Ascending aorta (tissue), 2 donors: ENCODE data around the gene PID1. TPM values are rescaled to one million over a fixed set of nuclear protein-coding genes. Genes with fewer than 3 reads are reported as not detected.
A peak's percentile ranks its signal among the peaks of the same experiment; 100 is the strongest.

Experiments
- DNase-seq, 2 donors: peaks; one replicate each; pipeline ENCODE4 v3.0.0-alpha.2; 2019; ENCODE audit warnings: low spot score in 2 of 2
- H3K27ac ChIP-seq, 2 donors: fragments of 200-600 bp; sonication (generic); one replicate each; pipeline ENCODE4 v1.5.1; 2016 to 2017; ENCODE audit warnings: mild to moderate bottlenecking in 1 of 2
- H3K27me3 ChIP-seq: fragments of 200-600 bp; sonication (generic); one replicate; pipeline ENCODE4 v1.5.1; 2017
- H3K36me3 ChIP-seq, 2 donors: fragments of 200-600 bp; sonication (generic); one replicate each; pipeline ENCODE4 v1.5.1; 2016
- H3K4me1 ChIP-seq, 2 donors: fragments of 200-600 bp; sonication (generic); one replicate each; pipeline ENCODE4 v1.5.1; 2016 to 2017; ENCODE audit warnings: mild to moderate bottlenecking in 1 of 2
- H3K4me3 ChIP-seq, 2 donors: fragments of 200-600 bp; sonication (generic); one replicate each; pipeline ENCODE4 v1.5.1; 2016 to 2017; ENCODE audit warnings: mild to moderate bottlenecking in 1 of 2
- H3K9me3 ChIP-seq, 2 donors: fragments of 200-600 bp; sonication (generic); one replicate each; pipeline ENCODE4 v1.5.1; 2016
- intact Hi-C: fragments of 100-400 bp; cut with DNase I; formaldehyde crosslinking; loops from one replicate; pipeline ENCODE4 v1.15.1; 2023
- total RNA-seq: library from RNA; depleted of rRNA; stranded (reverse); fragments of >200 nt; gene quantifications from one replicate; pipeline ENCODE4 v1.1.0, GENCODE V29; 2016
- TF ChIP-seq, protein P1 (sequence below), 3 experiments: fragments of 200-600 bp in 2 of 3; fragments of 450-650 bp in 1 of 3; sonication (generic) in 2 of 3; IDR thresholded peaks; one replicate each; pipeline ENCODE4 v1.5.1; 2016 to 2019; ENCODE audit warnings: antibody characterized with exemption in 3 of 3, mild to moderate bottlenecking in 1 of 3, moderate library complexity in 1 of 3

PID1 gene
- total RNA-seq, 1 donor from 2014 or later, result 38.4 TPM

DNA sequence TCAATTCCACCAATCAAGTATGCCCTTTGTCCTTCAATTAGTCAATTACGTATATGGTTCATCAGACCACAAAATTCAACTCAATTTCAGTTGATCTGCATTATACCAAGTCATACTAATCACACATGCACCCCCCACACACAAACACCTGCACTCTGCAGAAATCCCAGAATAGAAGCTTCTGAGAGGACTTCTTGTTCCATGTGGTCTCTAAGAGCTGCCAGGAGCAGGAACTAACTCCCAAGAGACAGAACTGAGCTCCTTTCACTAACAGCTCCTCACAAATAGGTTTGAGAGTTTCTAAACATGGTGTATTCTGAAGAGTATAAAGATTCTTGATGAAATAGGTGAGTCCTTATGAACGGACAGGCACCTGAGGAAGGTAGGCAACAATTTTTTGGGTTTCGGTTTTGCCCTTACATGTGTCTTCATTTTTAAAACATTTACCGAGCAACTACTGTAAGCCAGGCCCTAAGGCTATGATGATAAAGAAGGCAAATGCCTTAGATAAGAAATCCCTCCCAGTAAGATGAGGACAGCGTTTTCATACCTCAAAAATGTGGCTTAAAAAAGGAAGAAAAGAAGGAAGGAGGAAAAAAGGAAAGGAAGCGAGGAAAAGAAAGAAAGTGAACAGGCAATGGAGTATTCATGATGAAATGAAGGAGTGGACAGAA, 183.1 kb downstream of the PID1 start:
- peaks cover 0 to under 1% of the 10 kb centered on the region in 2 donors for H3K36me3 ChIP-seq
- no peaks in the 10 kb centered on the region for H3K27me3 ChIP-seq
- peak overlapping the region; percentile 2 to 40 for H3K27ac ChIP-seq
- intact Hi-C loops, result no loop called here
- TF ChIP-seq, protein P1, sequence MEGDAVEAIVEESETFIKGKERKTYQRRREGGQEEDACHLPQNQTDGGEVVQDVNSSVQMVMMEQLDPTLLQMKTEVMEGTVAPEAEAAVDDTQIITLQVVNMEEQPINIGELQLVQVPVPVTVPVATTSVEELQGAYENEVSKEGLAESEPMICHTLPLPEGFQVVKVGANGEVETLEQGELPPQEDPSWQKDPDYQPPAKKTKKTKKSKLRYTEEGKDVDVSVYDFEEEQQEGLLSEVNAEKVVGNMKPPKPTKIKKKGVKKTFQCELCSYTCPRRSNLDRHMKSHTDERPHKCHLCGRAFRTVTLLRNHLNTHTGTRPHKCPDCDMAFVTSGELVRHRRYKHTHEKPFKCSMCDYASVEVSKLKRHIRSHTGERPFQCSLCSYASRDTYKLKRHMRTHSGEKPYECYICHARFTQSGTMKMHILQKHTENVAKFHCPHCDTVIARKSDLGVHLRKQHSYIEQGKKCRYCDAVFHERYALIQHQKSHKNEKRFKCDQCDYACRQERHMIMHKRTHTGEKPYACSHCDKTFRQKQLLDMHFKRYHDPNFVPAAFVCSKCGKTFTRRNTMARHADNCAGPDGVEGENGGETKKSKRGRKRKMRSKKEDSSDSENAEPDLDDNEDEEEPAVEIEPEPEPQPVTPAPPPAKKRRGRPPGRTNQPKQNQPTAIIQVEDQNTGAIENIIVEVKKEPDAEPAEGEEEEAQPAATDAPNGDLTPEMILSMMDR (IDR thresholded peaks at IDR 0.05), result no peak
- DNase-seq, result no peak
- no peaks in the 10 kb centered on the region for H3K9me3 ChIP-seq
- peaks cover 4 to 26% of the 10 kb centered on the region in 2 donors for H3K4me1 ChIP-seq
- peak overlapping the region in 1 of 2 donors; percentile 6 for H3K4me3 ChIP-seq

DNA sequence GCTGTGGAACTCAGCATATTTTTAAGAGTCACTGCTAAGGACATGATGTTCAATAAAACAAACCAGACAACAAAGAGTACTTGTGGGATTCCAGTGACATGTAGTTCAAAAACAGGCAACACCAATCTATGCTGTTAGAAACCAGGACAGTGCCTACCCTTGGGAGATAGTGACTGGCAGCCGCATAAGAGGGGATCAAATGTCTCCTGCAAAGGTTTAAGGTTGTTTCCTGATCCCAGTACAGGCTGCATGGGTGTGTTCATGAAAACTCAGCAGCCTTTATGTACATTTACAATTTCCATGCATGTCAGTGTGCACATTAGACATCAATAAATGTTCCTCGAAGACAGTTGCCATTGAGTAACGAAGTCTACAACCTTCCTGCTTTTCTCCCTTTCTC, 183.8 kb downstream of the PID1 start:
- H3K36me3 ChIP-seq, result no peaks in the 10 kb centered on the region
- H3K27me3 ChIP-seq, result no peaks in the 10 kb centered on the region
- H3K4me1 ChIP-seq, result peaks cover 4 to 26% of the 10 kb centered on the region in 2 donors
- no peak overlapping the region for H3K4me3 ChIP-seq
- H3K9me3 ChIP-seq, result no peaks in the 10 kb centered on the region
- no peak for DNase-seq
- intact Hi-C loops, result no loop called here
- no peak overlapping the region for H3K27ac ChIP-seq
- TF ChIP-seq, protein P1 (IDR thresholded peaks at IDR 0.05), result no peak

GRCh38 chr2:229085439-229085838, 185.6 kb downstream of the PID1 start:
- H3K9me3 ChIP-seq, result no peaks in the 10 kb centered on the region
- H3K4me3 ChIP-seq, result no peak overlapping the region
- intact Hi-C loops, result no loop called here
- DNase-seq, result no peak
- H3K27ac ChIP-seq, result no peak overlapping the region
- no peaks in the 10 kb centered on the region for H3K36me3 ChIP-seq
- peaks cover 4 to 26% of the 10 kb centered on the region in 2 donors for H3K4me1 ChIP-seq
- no peaks in the 10 kb centered on the region for H3K27me3 ChIP-seq
- TF ChIP-seq, protein P1 (IDR thresholded peaks at IDR 0.05), result no peak

GRCh38 chr2:229084447-229084846, 186.6 kb downstream of the PID1 start:
- peaks cover 4 to 19% of the 10 kb centered on the region in 2 donors for H3K4me1 ChIP-seq
- H3K9me3 ChIP-seq, result no peaks in the 10 kb centered on the region
- intact Hi-C loops, result no loop called here
- DNase-seq, result no peak
- TF ChIP-seq, protein P1 (IDR thresholded peaks at IDR 0.05), result no peak
- H3K4me3 ChIP-seq, result no peak overlapping the region
- H3K36me3 ChIP-seq, result no peaks in the 10 kb centered on the region
- no peak overlapping the region for H3K27ac ChIP-seq
- no peaks in the 10 kb centered on the region for H3K27me3 ChIP-seq

DNA sequence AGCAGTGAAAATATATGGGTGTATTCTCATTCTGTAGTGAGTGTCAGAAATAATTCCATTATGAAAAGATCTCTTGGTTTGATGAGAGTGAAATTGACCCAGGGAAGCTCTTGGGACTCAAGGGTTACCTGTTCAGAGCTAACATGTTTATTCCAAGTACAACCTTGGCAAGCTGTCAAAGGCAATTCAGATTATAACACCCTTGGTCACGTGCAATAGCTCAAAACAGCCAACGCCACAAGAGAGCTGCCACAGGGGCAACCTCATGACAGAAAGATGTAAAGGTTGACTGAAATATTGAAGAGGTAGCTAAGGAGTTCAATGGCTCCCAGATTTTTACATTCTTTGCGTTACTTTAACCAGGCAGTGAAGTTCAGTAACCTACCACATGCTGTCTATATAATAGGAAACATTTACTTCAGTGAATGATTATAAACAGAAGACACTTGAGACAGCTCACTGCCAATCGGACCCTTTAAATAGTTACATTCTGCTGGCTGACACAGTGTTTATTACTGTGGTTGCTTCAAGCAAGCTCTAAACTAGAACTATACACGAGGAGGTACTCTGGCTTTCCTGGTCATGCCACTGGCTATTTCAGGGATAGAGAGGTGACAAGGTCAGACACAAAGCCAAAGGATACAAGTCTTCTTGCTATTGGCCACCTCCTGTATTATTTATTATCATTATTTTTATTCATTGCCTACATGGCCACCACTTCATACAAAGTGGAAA, 187.3 kb downstream of the PID1 start:
- Histone ChIP-seq H3K27ac (no peak overlapping the region), H3K9me3 (no peaks in the 10 kb centered on the region), H3K4me1 (peaks cover 4 to 17% of the 10 kb centered on the region in 2 donors), H3K27me3 (no peaks in the 10 kb centered on the region), H3K36me3 (no peaks in the 10 kb centered on the region), H3K4me3 (no peak overlapping the region)
- TF ChIP-seq, protein P1 (IDR thresholded peaks at IDR 0.05), result no peak
- no peak for DNase-seq
- intact Hi-C loops, result no loop called here
